EH (cell line): ENCODE data around the gene PMM1.
"Not testable (repeated sequence)": the region's sequence is repeated elsewhere in the genome, so short reads cannot be mapped to it uniquely, and the experiment has no call there.

Experiments
- DNase-seq: peaks from one replicate; pipeline ENCODE4 v3.0.0-alpha.2; 2015; ENCODE audit warnings: low read depth

The PMM1 gene

GRCh38 chr22:41596776-41597634 lies 7.4 kb upstream of the PMM1 start:
- peak; percentile 63 for DNase-seq

- DNase-seq = no peak
Measured at GRCh38 chr22:41595703-41596102, 6.1 kb upstream of the PMM1 start.

GRCh38 chr22:41593336-41593960 lies 3.8 kb upstream of the PMM1 start:
- DNase-seq = not testable (repeated sequence)

- DNase-seq = no peak
Measured at GRCh38 chr22:41587347-41587723, 2.3 kb downstream of the PMM1 start.

GRCh38 chr22:41585898-41586297 lies 3.7 kb downstream of the PMM1 start:
- DNase-seq = no peak

GRCh38 chr22:41584881-41585280 lies 4.8 kb downstream of the PMM1 start:
- no peak for DNase-seq

GRCh38 chr22:41582694-41583093 lies 6.9 kb downstream of the PMM1 start:
- no peak for DNase-seq

- DNase-seq = no peak
Measured at GRCh38 chr22:41579997-41580355, 9.7 kb downstream of the PMM1 start.

- DNase-seq = no peak
Measured at GRCh38 chr22:41579297-41579996, 10.2 kb downstream of the PMM1 start.

- DNase-seq = no peak
Measured at GRCh38 chr22:41578818-41579217, 10.8 kb downstream of the PMM1 start.

GRCh38 chr22:41578114-41578513 lies 11.5 kb downstream of the PMM1 start:
- no peak for DNase-seq

GRCh38 chr22:41576877-41577276 lies 12.8 kb downstream of the PMM1 start:
- DNase-seq = peak; percentile 64

- DNase-seq = no peak
Measured at GRCh38 chr22:41575533-41575932, 14.1 kb downstream of the PMM1 start.

- no peak for DNase-seq
Measured at GRCh38 chr22:41574847-41575381, 14.7 kb downstream of the PMM1 start.

- DNase-seq = no peak
Measured at GRCh38 chr22:41573677-41574076, 16.0 kb downstream of the PMM1 start.

GRCh38 chr22:41572305-41572704 lies 17.3 kb downstream of the PMM1 start:
- DNase-seq = not testable (repeated sequence)

- no peak for DNase-seq
Measured at GRCh38 chr22:41571786-41572185, 17.9 kb downstream of the PMM1 start.

GRCh38 chr22:41570221-41570620 lies 19.4 kb downstream of the PMM1 start:
- no peak for DNase-seq

GRCh38 chr22:41568811-41569210 lies 20.8 kb downstream of the PMM1 start:
- DNase-seq = no peak

- DNase-seq = no peak
Measured at GRCh38 chr22:41567512-41567768, 22.2 kb downstream of the PMM1 start.

- DNase-seq = peak; percentile 94
Measured at GRCh38 chr22:41565403-41566054, 24.1 kb downstream of the PMM1 start.

- DNase-seq = peak; percentile 21
Measured at GRCh38 chr22:41564563-41564962, 25.1 kb downstream of the PMM1 start.
